A673 (cell line): Measurements from ENCODE around the gene EXOC4.

Experiments
- CTCF ChIP-seq: fragments of 300-800, 200-600 bp; sonication (generic); conservative IDR thresholded peaks from 2 replicates; pipeline ENCODE4 v1.5.1; 2017; ENCODE audit warnings: low read depth, mild to moderate bottlenecking, antibody characterized with exemption, low read length, moderate library complexity, mixed read lengths
- EZH2 ChIP-seq: fragments of 200-600 bp; sonication (generic); IDR thresholded peaks from 2 replicates; pipeline ENCODE4 v1.6.1; 2017; ENCODE audit warnings: borderline replicate concordance, low read depth, mild to moderate bottlenecking, mixed read lengths, antibody characterized with exemption, low read length; ENCODE audit not compliant: poor library complexity, severe bottlenecking

DNA sequence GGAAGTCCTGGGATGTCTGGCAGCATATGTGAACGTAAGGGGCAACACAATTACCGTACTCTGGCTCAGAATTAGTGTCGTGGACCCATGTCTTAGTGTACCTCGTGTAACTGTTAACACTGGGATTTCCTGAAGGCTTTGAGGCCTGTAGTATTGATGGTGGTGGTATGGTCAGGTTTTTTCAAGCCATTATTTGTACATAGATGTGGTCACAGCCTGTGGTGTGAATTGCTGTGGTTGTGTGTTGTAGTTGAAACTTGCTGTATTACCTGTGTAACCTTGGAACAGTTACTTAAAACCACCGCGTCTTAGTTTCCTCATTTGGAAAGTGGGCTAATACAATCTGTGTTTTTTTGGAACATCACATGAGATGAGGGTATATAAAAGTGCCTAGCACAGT, 5.3 kb downstream of the EXOC4 start:
- TF ChIP-seq CTCF (no peak), EZH2 (no peak)
